Stimulated activated CD8-positive, alpha-beta memory T cell treated with anti-CD3 and anti-CD28 coated beads, Interleukin-2, amount 100 ng/mL, for 1 hour (primary cell): ENCODE results near the gene CDC42EP4.
"Not testable (repeated sequence)": the region's sequence is repeated elsewhere in the genome, so short reads cannot be mapped to it uniquely, and the experiment has no call there.

Source experiments
- DNase-seq, 2 donors: peaks; one replicate each; pipeline ENCODE4 v3.0.0-alpha.2; 2020; ENCODE audit warnings: low read depth in 2 of 2

CDC42EP4 gene

DNA sequence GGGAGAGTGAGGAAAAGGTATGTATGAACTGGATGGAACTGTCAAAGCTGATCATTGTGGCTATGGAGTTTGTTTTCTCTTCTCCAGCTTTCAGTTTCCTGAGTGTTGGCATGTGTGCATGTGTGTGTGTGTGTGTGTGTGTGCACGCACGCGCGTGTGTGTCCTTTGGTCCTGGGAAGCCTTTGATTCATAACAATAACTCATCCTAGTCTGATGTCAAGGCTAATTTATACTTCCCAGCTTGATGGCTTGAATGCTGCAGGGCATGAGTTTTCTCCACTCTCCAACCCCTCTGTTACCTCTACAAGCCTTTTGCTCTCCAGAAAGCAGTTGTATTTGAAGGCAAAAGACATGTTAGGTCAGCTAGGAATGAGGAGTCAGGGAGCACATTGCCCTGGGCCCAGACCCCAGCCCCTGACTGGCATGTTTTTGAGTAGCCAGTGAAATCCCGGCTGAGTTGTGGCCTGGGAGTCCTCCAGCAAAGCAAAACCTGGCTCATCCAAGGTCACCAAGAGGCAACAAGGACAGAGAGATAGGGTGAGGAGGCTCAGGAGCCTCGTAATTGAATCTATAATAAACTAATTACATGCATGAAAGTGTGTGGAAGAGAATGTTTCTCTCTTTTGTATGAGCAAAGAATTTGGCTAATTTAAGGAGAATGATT is 8.9 kb upstream of the CDC42EP4 start:
- DNase-seq, result no peak

DNA sequence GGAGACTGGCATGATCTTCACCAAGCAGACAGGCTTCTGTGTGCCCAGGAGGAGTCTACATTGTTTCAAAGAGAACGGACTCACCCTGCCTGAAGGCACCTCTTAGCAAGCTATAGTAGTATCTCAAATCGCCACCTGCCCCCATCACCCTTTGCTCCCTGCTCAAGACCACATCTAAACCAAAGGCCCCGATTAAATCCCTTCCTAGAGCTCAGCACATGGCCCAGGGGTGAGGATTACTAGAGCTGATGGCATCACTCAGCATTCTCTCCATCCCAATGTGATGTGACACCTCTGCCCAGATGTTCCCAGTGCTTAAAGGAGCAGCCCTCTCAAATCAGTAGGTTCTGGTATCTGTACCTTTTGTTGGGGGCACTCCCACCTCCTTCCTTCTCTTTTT is 8.0 kb upstream of the CDC42EP4 start:
- DNase-seq, result no peak

DNA sequence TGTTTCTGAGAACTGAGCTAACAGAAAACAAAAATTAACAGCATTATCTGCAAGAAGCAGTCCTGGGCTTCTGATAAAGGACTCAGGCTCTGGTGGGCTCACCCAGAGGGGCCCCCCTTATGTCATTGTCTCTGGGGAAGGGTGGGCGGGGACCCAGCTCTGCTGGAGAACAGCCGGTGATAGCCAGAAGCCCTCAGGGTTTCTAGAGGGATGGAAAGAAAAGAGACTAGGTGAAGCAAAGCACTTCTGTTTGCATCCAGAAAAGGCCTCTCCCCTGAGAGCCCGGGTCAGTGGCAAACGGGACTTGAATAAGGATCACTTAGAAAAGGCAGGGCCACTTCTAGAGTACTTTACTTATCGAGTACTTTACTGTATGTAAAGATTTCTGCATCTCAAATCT is 7.0 kb upstream of the CDC42EP4 start:
- DNase-seq, result no peak

DNA sequence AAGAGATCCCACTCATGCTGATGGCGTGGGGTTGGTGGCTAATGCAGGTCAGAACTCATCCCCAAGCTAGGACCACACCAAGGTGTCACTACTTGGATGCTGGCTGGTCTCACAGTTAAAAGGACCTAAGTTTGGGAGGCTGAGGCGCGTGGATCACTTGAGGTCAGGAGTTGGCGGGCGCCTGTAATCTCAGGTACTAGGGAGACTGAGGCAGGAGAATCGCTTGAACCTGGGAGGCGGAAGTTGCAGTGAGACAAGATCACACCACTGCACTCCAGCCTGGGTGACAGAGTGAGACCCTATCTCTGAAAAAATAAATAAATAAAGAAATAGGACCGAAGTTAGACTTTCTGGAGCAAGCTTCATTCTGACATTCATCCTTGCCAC is 6.6 kb upstream of the CDC42EP4 start:
- DNase-seq, result no peak

DNA sequence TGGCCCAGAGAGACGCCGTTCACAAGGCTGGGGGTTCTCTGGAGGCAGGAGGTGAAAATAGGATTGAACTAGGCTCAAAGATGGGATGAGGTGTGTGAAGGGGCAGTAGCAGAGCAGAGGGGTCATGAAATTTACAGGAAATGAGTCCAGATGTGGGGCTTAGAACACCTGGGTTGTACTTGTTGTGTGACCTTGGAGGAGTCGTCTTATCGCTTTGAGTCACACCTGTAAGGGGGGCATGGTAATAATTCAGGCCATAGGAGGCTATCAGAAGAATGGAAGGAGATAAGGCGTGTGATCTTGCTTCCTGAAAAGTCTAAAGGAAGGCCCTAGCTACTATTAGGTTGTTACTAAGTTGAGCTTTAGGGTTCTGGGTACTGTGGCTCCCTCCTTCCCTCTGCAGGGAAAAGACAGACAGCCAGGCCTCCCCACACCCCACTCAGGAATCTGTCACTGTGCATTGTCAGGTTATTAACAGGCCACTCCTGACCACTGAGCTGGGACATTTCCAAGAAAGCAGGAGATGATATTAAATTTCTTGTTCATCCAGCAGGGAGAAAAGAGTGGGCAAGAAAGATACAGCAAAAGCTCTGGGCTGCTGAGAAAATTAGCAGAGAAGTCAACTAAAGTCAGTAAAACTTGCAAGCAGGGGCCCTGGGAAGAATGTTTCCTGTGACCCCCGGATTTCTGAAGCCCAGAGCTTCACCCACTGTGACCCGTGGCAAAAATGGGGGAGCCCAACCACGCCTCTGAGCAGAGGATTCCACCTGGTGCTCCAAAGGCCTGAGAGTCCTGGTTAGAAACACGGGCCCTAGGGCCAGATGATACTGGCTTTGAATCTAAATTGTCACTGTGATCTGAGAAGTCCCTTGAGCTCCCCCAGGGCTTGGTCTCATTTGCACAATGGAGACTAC is 6.0 kb upstream of the CDC42EP4 start:
- no peak for DNase-seq

DNA sequence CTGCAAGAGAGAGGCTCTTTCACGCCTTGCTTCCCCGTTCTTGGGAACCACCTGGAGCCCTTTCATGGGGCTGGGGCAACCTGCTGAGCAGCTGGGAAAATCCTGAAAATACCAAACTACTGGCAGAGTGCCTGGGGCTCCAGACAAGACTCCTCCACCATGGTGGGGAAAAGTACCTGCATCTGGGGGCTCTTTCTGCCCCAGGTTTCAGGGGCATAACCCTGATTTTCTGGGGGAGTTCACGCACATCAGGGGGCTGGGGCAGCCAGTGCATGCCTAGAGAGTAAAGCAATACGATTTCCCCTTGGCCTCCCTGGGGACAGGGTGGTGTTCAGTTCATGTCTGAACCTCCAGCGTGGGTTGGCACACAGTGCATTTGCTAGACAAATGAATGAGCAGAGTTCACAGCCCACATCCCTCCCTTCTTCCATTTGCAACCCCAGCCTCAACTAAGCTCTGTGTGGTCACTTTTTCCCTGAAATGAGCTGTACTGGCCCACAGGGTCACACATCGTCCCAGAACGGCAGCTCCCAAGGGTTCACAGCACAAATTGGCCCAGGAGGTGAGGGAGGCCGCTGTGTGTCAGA is 5.2 kb upstream of the CDC42EP4 start:
- DNase-seq, result no peak

DNA sequence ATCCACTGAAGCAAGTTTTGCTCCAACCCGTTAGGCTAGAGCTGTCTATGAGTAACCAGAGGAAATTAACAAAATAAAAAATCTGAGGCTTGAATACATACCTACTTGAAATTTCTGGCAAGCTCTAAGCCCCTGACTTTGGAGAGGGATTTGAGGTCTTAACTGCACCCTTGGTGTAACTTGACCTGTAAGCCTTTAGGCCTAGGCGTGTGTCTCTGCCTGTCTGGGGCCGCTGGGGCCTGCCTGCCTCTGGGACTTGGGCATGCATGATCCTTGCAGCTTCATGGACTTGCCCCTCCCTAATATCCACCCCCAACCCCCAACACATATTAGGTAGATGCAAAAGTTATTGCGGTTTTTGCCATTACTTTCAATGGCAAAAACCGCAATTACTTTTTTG is 3.7 kb upstream of the CDC42EP4 start:
- DNase-seq, result no peak

DNA sequence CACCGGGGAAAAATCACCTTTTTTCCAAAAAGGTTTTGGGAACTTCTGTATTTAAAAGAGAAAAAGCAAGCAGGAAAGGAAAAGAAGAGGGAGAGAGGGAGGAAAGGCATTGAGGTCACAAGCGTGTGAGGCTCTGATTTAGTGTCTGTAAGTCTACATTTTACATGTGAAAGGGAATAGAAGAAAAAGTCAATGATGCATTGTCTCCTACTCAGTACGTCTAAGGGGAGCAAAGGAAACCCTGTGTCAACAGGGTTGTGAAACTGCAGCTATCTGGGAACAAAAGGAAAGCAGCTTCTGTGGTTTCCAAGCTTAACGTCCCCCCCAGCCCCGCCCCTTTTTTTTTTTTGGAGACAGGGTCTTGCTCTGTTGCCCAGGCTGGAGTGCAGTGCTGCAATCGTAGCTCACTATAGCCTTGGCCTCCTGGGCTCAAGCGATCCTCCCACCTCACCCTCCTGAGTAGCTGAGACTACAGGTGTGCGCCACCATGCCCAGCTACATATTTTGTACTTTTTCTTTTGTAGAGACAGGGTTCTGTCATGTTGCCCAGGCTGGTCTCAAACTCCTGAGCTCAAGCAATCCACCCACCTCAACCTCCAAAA is 1.8 kb upstream of the CDC42EP4 start:
- no peak for DNase-seq

DNA sequence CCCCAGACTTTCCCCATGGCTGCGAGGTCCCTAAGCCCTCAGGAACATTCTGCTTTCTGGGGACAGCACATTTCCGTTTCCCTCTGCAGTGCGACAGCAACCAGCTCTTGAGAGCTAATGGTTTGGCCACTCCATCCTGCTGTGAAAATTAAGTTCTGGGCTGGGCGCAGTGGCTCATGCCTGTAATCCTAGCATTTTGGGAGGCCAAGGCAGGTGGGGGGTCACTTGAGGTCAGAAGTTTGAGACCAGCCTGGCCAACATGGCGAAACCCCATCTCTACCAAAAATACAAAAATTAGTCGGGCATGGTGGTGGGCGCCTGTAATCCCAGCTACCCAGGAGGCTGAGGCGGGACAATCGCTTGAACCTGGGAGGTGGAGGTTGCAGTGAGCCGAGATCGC is 1.1 kb upstream of the CDC42EP4 start:
- not testable (repeated sequence) for DNase-seq

DNA sequence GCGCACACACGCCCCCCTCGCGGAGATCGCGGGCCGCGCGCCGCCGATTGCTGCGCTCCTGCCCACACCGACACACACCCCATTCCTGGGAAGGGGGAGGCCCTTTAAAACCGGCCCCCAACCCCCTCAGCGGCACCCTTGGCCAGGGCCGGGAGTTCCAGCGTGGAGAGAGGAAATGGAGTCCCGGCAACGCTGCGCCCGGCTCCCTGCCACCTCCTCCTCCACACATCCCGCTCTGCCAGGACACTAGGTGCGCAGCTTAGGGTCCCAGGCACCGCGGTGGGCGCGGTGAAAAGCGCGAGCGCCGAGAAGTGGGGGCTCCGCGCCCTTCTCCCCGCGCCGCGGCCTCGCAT is 397 bp downstream of the CDC42EP4 start:
- DNase-seq, result no peak

DNA sequence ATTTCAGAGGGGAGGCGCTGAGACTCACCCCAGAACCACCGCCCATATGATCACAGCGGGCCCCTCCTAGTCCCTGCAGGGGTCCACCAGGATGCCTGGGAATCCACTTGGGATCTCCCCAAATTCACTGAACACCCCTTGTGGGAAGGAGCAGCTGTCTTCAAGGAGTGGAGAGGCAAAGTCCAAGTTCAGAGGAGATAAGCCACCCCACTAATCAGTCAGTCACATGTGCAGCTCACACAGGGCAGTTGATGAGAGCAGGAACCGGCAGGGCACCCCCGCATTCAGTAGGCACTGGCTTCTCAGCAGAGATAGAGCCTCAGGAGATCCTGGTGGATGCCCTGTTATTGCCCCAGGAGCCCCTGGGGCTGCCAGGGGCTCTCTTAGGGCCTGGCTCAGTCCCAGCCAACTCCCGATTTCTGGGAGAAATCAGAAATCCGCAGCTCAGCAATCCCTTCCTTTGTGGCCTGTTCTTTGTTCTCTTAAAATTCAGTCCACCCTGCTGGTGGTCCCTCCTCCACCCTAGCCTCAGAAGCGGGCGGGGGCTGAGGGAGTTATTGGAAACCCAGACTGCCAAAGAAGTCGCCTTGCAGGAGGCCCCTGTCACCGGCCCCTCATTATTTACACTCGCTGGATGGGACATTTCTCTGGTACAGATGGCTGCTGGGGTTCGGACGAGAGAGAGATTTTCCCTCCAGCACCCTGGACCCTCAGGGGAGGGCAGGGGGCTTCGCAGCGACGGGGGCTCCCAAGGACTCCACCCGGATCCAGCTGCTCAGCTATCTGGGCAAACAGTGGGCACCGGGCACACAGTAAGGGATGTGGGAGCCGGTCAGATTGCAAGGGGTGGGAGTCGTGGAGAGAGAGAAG is 1.8 kb downstream of the CDC42EP4 start:
- no peak for DNase-seq

DNA sequence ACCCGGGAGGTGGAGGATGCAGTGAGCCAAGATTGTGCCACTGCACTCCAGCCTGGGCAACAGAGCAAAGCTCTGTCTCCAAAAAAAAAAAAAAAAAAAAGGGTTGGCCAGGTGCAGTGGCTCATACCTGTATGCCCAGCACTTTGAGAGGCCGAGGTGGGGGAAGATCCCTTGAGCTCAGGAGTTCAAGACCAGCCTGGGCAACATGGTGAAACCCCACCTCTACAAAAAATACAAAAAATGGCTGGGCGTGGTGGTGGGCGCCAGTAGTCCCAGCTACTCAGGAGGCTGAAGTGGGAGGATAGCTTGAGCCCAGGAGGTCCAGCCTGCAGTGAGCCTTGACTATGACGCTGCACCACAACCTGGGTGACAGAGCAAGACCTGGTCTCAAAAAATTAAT is 2.8 kb downstream of the CDC42EP4 start:
- DNase-seq, result not testable (repeated sequence)

DNA sequence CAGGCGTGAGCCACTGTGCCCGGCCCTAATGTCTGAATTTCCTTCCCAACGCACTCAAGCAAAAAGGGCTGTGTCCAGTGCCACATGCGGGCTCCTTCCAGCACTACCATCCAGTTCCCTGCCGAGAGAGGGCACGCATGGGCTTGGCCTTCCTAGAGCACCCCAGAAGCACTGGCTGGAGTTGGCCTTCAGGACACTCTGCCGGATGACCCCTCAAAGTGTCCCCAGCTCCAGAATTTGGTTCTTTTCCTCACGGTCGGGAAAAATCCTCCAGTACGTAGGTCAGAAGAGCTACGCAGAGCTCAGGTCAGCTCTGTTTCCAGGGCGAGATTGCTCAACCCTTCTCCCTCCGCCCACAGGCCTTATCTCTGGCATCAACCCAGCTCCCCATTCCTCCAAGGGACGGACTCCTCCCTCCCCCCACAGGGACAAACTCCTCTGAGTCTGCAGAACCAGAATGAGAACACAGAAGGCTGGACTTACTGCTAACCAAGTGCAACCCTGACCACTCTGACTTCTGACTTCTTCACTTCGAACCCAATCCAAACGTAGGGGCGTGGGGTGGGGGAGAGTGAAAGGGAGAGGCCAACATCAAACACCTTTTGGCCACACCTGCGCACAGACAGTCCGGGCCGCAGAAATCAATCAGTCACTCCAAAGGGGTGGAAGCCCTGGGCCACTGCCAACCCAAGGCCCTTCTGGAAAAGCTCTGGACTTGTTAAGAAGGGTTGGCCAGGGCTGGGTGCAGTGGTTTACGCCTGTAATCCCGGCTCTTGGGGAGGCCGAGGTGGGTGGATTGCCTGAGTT is 3.6 kb downstream of the CDC42EP4 start:
- DNase-seq, result no peak

DNA sequence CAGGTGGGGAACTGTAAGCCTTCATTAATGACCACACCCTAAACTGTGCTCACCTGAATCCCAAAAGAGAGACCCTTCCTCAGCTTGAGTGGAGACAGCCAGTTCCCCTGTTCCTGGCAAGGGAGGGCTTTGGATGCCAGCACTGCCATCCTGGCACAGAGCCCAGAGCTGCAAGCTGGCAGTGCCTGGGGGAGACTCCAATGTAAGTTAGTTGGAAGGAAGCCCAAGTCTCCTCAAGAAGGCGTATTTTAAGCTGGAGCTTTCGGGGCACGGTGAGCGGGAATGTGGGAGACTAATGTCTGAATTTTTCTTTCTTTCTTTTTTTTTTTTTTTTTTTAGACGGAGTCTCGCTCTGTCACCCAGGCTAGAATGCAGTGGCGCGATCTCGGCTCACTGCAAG is 4.7 kb downstream of the CDC42EP4 start:
- DNase-seq, result no peak

DNA sequence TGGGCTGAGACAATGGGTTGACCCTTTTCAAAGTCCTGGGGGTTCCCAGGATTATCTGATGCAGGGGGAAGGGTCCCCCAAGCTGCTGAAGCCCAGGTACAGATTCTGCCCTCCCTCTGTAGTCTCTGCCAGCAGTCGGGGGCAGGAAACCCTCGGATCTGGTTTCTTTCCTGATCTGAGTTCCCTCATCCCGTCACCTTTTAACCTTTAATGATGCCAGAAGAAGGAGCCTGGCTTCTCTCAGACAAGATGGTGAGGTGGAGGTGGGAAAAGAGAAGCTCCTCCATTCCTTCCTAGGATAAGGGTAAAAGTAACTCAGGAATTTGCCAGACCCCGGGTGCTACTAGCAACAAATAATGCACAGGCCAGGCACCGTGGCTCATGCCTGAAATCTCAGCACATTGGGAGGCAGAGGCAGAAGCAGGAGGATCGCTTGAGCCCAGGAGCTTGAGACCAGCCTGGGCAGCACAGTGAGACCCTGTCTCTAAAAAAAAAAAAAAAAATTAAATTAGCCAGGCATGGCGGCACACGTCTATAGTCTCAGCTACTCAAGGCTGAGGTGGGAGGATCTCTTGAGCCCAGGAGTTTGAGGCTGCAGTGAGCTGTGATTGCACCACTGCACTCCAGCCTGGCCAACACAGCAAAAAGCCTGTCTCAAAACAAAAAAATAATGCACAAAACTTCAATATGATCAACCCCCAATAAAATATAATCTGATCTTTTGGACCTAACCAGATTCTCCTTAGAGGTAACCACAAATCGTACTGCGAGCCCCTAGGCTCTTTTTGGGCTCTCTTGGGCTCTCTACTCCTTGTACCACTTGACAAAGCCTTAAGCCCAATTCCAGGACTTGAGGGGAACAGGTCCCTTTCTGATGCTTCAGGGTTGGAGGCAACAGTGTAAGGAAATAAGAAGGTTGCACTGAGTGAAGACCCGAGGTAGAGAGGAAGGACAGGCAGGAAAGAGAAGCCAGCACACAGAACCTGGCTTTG is 5.7 kb downstream of the CDC42EP4 start:
- no peak for DNase-seq

DNA sequence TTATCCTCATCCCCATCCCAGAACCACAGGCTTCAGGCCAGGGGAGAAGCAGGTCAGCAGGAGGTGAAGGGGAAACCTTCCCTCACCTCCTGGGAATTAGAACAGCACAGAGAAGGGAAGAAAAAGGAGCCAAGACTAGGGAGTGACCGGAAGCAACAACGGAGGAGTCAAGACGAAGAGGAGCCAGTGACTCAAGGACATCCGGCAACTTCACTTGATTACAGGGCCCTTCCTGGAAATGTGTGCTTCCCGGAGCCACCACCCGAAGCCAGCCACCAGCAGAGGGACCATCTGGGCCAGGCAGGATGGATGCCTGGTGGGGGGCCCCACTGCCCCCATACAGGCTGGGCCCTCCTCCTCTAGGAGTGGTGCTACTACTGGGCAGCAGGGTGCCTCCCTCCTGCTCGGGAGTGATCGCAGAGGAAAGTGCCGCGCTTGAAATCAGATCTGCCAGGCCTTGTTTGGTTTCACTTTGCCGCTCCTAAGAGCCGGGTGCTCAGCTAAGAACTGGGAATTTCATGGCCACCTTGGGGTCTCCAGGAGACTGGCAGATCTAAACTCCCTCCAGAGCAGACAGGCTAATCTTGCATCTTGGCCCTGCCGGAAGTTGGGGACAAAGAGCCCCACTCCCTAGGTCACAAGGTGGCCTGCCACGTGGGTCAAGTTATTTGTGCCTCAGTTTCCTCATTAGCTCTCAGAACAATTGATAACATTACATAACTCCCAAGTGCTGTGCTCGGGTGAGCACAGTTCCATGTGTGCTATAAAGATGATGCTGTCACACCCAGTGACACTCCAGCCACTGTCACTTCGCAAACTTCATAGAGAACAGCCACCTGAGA is 6.6 kb downstream of the CDC42EP4 start:
- no peak for DNase-seq

DNA sequence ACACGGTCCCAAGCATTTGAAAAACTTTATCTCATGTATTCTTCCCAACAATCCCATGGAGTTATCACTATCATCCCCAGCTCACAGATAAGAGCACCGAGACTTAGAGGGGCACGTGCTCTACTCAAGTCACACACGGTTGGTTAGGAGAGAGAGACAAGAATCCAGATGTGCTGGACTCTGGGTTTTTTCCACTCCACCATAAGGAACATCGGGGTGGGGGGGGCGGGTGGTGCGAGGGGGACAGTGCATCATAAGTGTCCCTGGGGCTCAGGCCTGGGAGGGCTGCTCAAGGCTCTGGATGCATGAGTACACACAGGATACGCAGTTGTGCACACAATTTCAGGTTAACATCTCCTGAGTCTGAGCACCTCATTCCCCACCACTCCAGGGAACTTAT is 7.4 kb downstream of the CDC42EP4 start:
- DNase-seq, result no peak

DNA sequence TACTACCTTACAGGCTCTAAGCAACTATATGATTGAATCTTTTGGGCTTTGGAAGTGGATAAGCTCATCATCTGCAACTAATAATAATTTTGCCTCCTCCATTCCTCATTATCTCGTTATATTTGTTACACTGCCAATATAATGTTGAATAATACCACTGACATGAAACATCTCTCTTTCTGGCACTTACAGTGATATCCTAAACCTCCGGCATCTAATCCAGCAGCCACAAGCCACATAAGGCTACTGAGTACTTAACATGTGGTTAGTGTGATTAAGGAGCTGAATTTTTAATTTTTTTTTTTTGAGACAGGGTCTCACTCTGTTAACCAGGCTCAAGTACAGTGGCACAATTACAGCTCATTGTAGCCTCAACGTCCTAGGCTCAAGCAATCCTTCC is 9.6 kb downstream of the CDC42EP4 start:
- DNase-seq, result no peak

DNA sequence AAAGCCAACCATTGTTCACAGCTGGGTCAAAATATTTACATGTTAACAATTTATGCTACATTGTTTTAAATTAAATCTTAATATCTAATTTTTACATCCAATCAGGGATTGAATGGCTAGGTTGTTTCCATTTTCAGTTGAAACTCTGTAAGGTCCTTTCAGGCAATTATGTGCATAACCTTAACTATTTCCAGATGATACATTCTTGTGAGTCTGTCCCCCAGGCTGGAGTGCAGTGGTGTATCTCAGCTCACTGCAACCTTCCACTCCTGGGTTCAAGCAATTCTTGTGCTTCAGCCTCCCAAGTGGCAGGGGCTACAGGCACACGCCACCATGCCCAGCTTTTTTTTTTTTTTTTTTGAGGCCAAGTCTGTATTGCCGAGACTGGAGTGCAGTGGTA is 10.4 kb downstream of the CDC42EP4 start:
- no peak for DNase-seq
